ENCODE results near the gene EARS2.

GRCh38 chr16:23509782-23510163, 47.4 kb downstream of the EARS2 start:
- TF ChIP-seq POLR2A (IDR thresholded peaks at IDR 0.05; ENCODE audit: low read length) (no peak), GATA1 (IDR thresholded peaks at IDR 0.05; ENCODE audit: low read depth, low read length) (no peak)

All from erythroblast (primary cell).